Transverse colon (tissue), 4 donors: ENCODE results near the gene ALDH7A1. TPM values are rescaled to one million over a fixed set of nuclear protein-coding genes. Genes with fewer than 3 reads are reported as not detected.

ENCODE experiments used
- DNase-seq: peaks from one replicate; pipeline ENCODE4 v3.0.0-alpha.2; 2019
- H3K27ac ChIP-seq, 4 donors: fragments of 200-600 bp; sonication (generic); 2 replicates each; pipeline ENCODE4 v1.5.1; 2016 to 2018; ENCODE audit warnings: inconsistent platforms in 4 of 4
- H3K27me3 ChIP-seq: fragments of 200-600 bp; sonication (generic); 2 replicates; pipeline ENCODE4 v1.5.1; 2017; ENCODE audit warnings: inconsistent platforms
- H3K36me3 ChIP-seq, 4 donors: fragments of 200-600 bp; sonication (generic); 2 replicates each; pipeline ENCODE4 v1.5.1; 2017 to 2019; ENCODE audit warnings: inconsistent platforms in 4 of 4
- H3K4me1 ChIP-seq, 4 donors: fragments of 200-600 bp; sonication (generic); 2 replicates each; pipeline ENCODE4 v1.5.1; 2017 to 2020; ENCODE audit warnings: inconsistent platforms in 4 of 4
- H3K4me3 ChIP-seq, 4 donors: fragments of 200-600 bp; sonication (generic); 1 replicate in 1 of 4; 2 replicates in 3 of 4; pipeline versions ENCODE4 v1.5.1 to v1.6.1; 2017 to 2019; ENCODE audit warnings: inconsistent platforms in 4 of 4
- H3K9me3 ChIP-seq, 2 donors: fragments of 200-600 bp; sonication (generic); 2 replicates each; pipeline ENCODE4 v1.5.1; 2017 to 2019; ENCODE audit warnings: inconsistent platforms in 2 of 2
- CTCF ChIP-seq, 5 experiments: fragments of 200-600 bp in 3 of 5; fragments of 450-650 bp in 2 of 5; sonication (generic) in 3 of 5; IDR thresholded peaks; 1 replicate in 2 of 5; 2 replicates in 3 of 5; pipeline ENCODE4 v1.5.1; 2016 to 2017; ENCODE audit warnings: antibody characterized with exemption in 5 of 5, inconsistent platforms in 3 of 5, mild to moderate bottlenecking in 2 of 5, moderate library complexity in 1 of 5
- EP300 ChIP-seq: sonication (generic); formaldehyde crosslinking; IDR thresholded peaks from one replicate; pipeline ENCODE4 v1.6.1; 2017; ENCODE audit warnings: antibody characterized with exemption, low read depth
- POLR2A ChIP-seq: fragments of 450-650 bp; IDR thresholded peaks from one replicate; pipeline ENCODE4 v1.6.1; 2016; ENCODE audit warnings: antibody characterized with exemption, mild to moderate bottlenecking, moderate library complexity
- POLR2AphosphoS5 ChIP-seq, 3 donors: sonication (generic); formaldehyde crosslinking; IDR thresholded peaks; one replicate each; pipeline ENCODE4 v1.6.1; 2016; ENCODE audit warnings: antibody characterized with exemption in 3 of 3
- WGBS, 2 donors: methylation state at CpG; one replicate each; pipeline ENCODE4 v1.1.5; 2018; ENCODE audit warnings: low coverage in 1 of 2; 5-methylcytosine and 5-hydroxymethylcytosine counted together
- in situ Hi-C, 4 donors: fragments of 200-750 bp; cut with MboI; loops; one replicate each; pipeline versions ENCODE4 v1.15.0 to v1.15.1; 2017; ENCODE audit warnings: low sequenced_read_pairs in 3 of 4, low pct_ligation_motif_present in 1 of 4, low pct_unique_long_range_greater_than_20kb in 1 of 4
- intact Hi-C: fragments of 100-400 bp; cut with DNase I; formaldehyde crosslinking; loops from one replicate; pipeline ENCODE4 v1.15.1; 2023; ENCODE audit warnings: low total_unique reads
- total RNA-seq, 4 donors: library from RNA; depleted of rRNA; stranded (reverse); fragments of >200 nt; gene quantifications; one replicate each; pipeline ENCODE4 v1.1.0, GENCODE V29; 2016

Gene ALDH7A1
- total RNA-seq, 4 donors from 2014 or later: 9.8 to 33.3 (median 15.1) TPM

GRCh38 chr5:126486332-126486731, 108.7 kb downstream of the ALDH7A1 start:
- no peak overlapping the region for H3K4me3 ChIP-seq
- intact Hi-C loops: no loop called here
- in situ Hi-C loops: no loop called here
- H3K36me3 ChIP-seq: peaks cover 0 to 66% (median 22%) of the 10 kb centered on the region in 4 donors
- DNase-seq: no peak
- no peaks in the 10 kb centered on the region for H3K9me3 ChIP-seq
- H3K27ac ChIP-seq: no peak overlapping the region
- no peaks in the 10 kb centered on the region for H3K27me3 ChIP-seq
- H3K4me1 ChIP-seq: peaks cover 0 to 11% (median 2%) of the 10 kb centered on the region in 4 donors
- 87 to 100% methylated on average over 2 to 3 of the region's 3 CpGs for WGBS, 2 donors
- no peak for TF ChIP-seq EP300
- no peak for TF ChIP-seq CTCF (IDR thresholded peaks at IDR 0.05)
- no peak for TF ChIP-seq POLR2AphosphoS5 (IDR thresholded peaks at IDR 0.05)
- no peak for TF ChIP-seq POLR2A

GRCh38 chr5:126484253-126484652, 110.8 kb downstream of the ALDH7A1 start:
- intact Hi-C loops (no loop called here), in situ Hi-C loops (no loop called here)
- DNase-seq: no peak
- Histone ChIP-seq H3K27ac (no peak overlapping the region), H3K4me3 (no peak overlapping the region), H3K4me1 (peaks cover 0 to 11% (median 2%) of the 10 kb centered on the region in 4 donors), H3K36me3 (peaks cover 0 to 66% (median 25%) of the 10 kb centered on the region in 4 donors), H3K27me3 (no peaks in the 10 kb centered on the region), H3K9me3 (no peaks in the 10 kb centered on the region)
- 66 to 81% methylated on average over 2 of the region's 2 CpGs for WGBS, 2 donors
- no peak for TF ChIP-seq CTCF (IDR thresholded peaks at IDR 0.05)
- TF ChIP-seq POLR2AphosphoS5 (IDR thresholded peaks at IDR 0.05): no peak
- TF ChIP-seq EP300: no peak
- no peak for TF ChIP-seq POLR2A

GRCh38 chr5:126483156-126483555, 111.9 kb downstream of the ALDH7A1 start:
- intact Hi-C loops (no loop called here), in situ Hi-C loops (no loop called here)
- WGBS, 2 donors: 45 to 54% methylated on average over 3 of the region's 3 CpGs
- Histone ChIP-seq H3K27me3 (no peaks in the 10 kb centered on the region), H3K4me1 (peaks cover 0 to 8% (median 2%) of the 10 kb centered on the region in 4 donors), H3K9me3 (no peaks in the 10 kb centered on the region), H3K4me3 (no peak overlapping the region), H3K27ac (peak overlapping the region in 2 of 4 donors; percentile 16 to 47), H3K36me3 (peaks cover 0 to 56% (median 27%) of the 10 kb centered on the region in 4 donors)
- no peak for DNase-seq
- no peak for TF ChIP-seq POLR2A
- TF ChIP-seq EP300: no peak
- no peak for TF ChIP-seq POLR2AphosphoS5 (IDR thresholded peaks at IDR 0.05)
- TF ChIP-seq CTCF (IDR thresholded peaks at IDR 0.05): no peak

- 83 to 90% methylated on average over 1 of the region's 1 CpG for WGBS, 2 donors
- no peaks in the 10 kb centered on the region for H3K9me3 ChIP-seq
- no peak for TF ChIP-seq EP300
- TF ChIP-seq POLR2A: no peak
- no peak for TF ChIP-seq POLR2AphosphoS5 (IDR thresholded peaks at IDR 0.05)
- TF ChIP-seq CTCF (IDR thresholded peaks at IDR 0.05): no peak
- H3K27me3 ChIP-seq: no peaks in the 10 kb centered on the region
- in situ Hi-C loops: no loop called here
- DNase-seq: no peak
- H3K4me3 ChIP-seq: no peak overlapping the region
- intact Hi-C loops: no loop called here
- H3K4me1 ChIP-seq: peaks cover 0 to 5% (median 3%) of the 10 kb centered on the region in 4 donors
- H3K36me3 ChIP-seq: peaks cover 0 to 50% (median 24%) of the 10 kb centered on the region in 4 donors
- H3K27ac ChIP-seq: peak overlapping the region in 2 of 4 donors; percentile 16 to 47
These were observed 112.4 kb downstream of the ALDH7A1 start for GRCh38 chr5:126482591-126482990.
